Activated CD8-positive, alpha-beta T cell treated with anti-CD3 and anti-CD28 coated beads for 36 hours (primary cell): ENCODE data around the gene ZNF334. TPM values are rescaled to one million over a fixed set of nuclear protein-coding genes. Genes with fewer than 3 reads are reported as not detected.
A peak's percentile ranks its signal among the peaks of the same experiment; 100 is the strongest.

ENCODE experiments used
- ATAC-seq: fragments of 200-7000 bp; cut with Tn5 transposase; one replicate; pipeline ENCODE4 v1.10.0; 2021; ENCODE audit warnings: mild to moderate bottlenecking, moderate library complexity
- CTCF ChIA-PET: fragments of 350-600 bp; sonication (Branson Sonifier 250); formaldehyde crosslinking; loops from one replicate; lab custom pipeline; 2021; ENCODE audit warnings: antibody characterized with exemption; lab: Charles Lee
- POLR2A ChIA-PET: fragments of 350-600 bp; sonication (Branson Sonifier 250); formaldehyde crosslinking; loops from one replicate; lab custom pipeline; 2021; ENCODE audit warnings: antibody characterized with exemption; lab: Charles Lee
- DNase-seq: peaks from one replicate; pipeline ENCODE4 v3.0.0-alpha.2; 2020
- H3K27ac Mint-ChIP-seq: one replicate; pipeline ENCODE4 v1.8.0; 2021; ENCODE audit warnings: mild to moderate bottlenecking, mixed read lengths
- H3K27me3 Mint-ChIP-seq: one replicate; pipeline ENCODE4 v1.8.0; 2021; ENCODE audit warnings: mixed read lengths
- H3K36me3 Mint-ChIP-seq: one replicate; pipeline ENCODE4 v1.8.0; 2021; ENCODE audit warnings: low read depth, mixed read lengths
- H3K4me1 Mint-ChIP-seq: one replicate; pipeline ENCODE4 v1.8.0; 2021; ENCODE audit warnings: low read depth, mixed read lengths
- H3K4me3 Mint-ChIP-seq: one replicate; pipeline ENCODE4 v1.8.0; 2021; ENCODE audit warnings: mild to moderate bottlenecking, moderate library complexity, mixed read lengths
- H3K9me3 Mint-ChIP-seq: one replicate; pipeline ENCODE4 v1.8.0; 2021; ENCODE audit warnings: mixed read lengths
- intact Hi-C: fragments of 100-400 bp; cut with micrococcal nuclease; formaldehyde crosslinking; loops from one replicate; pipeline ENCODE4 v1.10.0; 2022
- total RNA-seq, 2 experiments: library from RNA; stranded (reverse); gene quantifications; one replicate each; pipeline ENCODE4 v1.2.3, GENCODE V29; 2021
- TF ChIP-seq, protein P1 (sequence below): fragments of 200-600 bp; IDR thresholded peaks from one replicate; pipeline ENCODE4 v1.8.0; 2022; ENCODE audit warnings: antibody characterized with exemption, mild to moderate bottlenecking

ZNF334 gene
- total RNA-seq, 2 experiments from 2014 or later: 4.2 to 4.4 TPM

DNA sequence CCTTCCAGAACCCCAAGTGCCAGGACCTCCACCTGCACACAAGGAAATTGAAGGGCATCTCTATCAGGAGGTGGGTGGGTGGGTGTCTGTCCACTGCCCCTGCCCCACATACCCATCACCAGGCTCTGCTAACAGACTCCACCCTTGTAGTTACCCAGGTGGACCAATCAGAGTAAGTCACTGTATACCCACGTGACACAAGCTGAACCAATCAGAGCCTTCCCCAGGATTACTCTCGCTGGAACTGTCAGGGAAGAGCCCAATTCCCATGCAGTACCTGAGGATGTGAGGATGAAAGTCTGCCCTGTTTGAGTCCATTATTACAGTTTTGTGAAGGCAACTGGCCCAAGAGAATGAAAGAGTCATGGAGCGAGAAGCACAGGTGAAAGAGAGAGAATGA is 32.9 kb upstream of the ZNF334 start:
- intact Hi-C loops: no loop called here
- ChIA-PET CTCF (no interaction called here), POLR2A (no interaction called here)
- no peak for DNase-seq
- Mint-ChIP-seq H3K27me3 (peaks cover 8% of the 10 kb centered on the region), H3K36me3 (no peaks in the 10 kb centered on the region), H3K9me3 (no peaks in the 10 kb centered on the region), H3K4me1 (peaks cover 24% of the 10 kb centered on the region), H3K27ac (no peak overlapping the region), H3K4me3 (no peak overlapping the region)
- no peak for ATAC-seq
- TF ChIP-seq, protein P1, sequence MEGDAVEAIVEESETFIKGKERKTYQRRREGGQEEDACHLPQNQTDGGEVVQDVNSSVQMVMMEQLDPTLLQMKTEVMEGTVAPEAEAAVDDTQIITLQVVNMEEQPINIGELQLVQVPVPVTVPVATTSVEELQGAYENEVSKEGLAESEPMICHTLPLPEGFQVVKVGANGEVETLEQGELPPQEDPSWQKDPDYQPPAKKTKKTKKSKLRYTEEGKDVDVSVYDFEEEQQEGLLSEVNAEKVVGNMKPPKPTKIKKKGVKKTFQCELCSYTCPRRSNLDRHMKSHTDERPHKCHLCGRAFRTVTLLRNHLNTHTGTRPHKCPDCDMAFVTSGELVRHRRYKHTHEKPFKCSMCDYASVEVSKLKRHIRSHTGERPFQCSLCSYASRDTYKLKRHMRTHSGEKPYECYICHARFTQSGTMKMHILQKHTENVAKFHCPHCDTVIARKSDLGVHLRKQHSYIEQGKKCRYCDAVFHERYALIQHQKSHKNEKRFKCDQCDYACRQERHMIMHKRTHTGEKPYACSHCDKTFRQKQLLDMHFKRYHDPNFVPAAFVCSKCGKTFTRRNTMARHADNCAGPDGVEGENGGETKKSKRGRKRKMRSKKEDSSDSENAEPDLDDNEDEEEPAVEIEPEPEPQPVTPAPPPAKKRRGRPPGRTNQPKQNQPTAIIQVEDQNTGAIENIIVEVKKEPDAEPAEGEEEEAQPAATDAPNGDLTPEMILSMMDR: no peak

DNA sequence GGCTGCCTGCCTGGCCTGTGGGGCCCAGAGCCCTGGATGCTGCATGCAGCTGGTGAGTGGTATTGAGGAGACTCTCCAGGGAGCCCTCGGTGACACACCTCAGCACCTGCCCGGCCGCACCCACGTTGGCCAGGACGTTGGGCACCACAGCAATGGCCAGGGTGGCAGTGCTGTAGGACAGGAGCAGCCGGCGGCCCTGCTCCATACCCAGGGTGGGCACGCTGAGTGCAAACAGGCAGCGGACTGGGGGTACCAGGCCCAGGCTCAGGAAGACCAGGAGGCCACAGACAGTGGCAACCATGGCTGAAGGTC is 32.4 kb upstream of the ZNF334 start:
- no peak for DNase-seq
- Mint-ChIP-seq H3K4me3 (no peak overlapping the region), H3K27me3 (peaks cover 10% of the 10 kb centered on the region), H3K27ac (peak overlapping the region; percentile 94), H3K36me3 (no peaks in the 10 kb centered on the region), H3K9me3 (no peaks in the 10 kb centered on the region), H3K4me1 (peaks cover 24% of the 10 kb centered on the region)
- TF ChIP-seq, protein P1: no peak
- CTCF ChIA-PET: interaction anchor here (1.1 to 2.1 kb wide), 3 partner anchors 10 to 139 kb away, joined by 3 to 11 read pairs (median 3); partner anchors contain the start of gene ELMO2
- ATAC-seq: no peak
- POLR2A ChIA-PET: no interaction called here
- intact Hi-C loops: no loop called here

DNA sequence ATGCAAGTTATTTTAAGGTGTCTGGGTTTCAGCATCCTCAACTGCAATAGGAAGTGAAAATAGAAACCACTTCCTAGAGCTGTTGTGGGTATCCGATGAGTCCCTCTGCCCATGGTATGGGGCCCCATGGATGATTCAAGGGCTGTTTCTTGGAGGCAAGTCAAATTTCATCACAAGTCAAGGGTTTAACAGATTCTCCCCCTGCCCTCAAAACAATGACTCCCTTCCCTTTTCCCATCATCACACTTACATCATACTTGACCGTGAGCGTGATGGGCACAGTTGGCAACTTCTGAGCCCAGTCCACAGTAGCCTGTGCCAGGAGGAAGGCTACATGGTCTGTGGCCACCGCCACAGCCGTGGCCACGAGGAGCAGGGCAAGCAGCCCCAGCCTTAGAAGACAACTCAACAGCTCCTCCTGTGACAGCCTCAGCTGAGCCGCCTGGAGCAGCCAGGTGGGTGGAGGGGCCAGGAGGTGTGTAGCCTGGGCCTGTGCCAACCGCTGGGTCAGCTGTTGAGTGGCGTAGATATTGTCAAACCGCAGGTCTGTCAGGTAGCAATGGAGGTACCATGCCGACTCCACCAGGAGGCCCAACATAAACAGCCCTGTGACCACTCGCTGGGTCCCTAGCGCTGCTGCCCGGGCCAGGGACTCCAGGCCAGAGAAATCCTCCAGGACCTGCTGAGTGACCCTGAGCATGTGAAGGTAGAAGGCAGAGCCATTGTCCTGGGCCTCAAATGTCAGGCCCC is 31.9 kb upstream of the ZNF334 start:
- Mint-ChIP-seq H3K9me3 (no peaks in the 10 kb centered on the region), H3K27ac (peak overlapping the region; percentile 94), H3K36me3 (no peaks in the 10 kb centered on the region), H3K4me3 (peak overlapping the region; percentile 32), H3K4me1 (peaks cover 20% of the 10 kb centered on the region), H3K27me3 (peaks cover 10% of the 10 kb centered on the region)
- ATAC-seq (peak; percentile 90), DNase-seq (peak; percentile 82)
- intact Hi-C loops: no loop called here
- POLR2A ChIA-PET: interaction anchor here (0.6 to 0.9 kb wide), 2 partner anchors 13 to 37 kb away, joined by 3 read pairs; no protein-coding TSS in a partner anchor
- CTCF ChIA-PET: interaction anchor here (1.0 to 2.1 kb wide), 12 partner anchors 10 to 143 kb away, joined by 3 to 13 read pairs (median 6); partner anchors contain the start of genes ELMO2 and TP53RK
- TF ChIP-seq, protein P1: no peak

DNA sequence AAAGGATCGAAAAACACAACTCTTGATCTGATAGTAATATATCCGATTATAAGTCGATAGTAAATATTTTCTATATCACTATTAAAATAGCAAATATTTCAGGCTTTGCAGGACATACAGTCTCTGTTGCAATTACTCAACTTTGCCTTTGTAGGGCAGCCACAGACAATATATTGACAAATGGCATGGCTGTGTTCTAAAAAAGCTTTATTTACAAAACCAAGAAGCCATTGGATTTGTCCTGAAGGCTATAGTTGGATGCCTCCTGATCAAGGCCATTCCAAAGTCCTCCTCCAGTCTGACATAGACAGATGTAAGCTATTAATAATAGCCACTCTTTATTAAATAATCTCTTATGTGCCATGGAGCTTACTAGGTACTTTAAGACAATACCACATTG is 31.2 kb upstream of the ZNF334 start:
- TF ChIP-seq, protein P1: peak; percentile 23
- no peak overlapping the region for H3K4me3 Mint-ChIP-seq

DNA sequence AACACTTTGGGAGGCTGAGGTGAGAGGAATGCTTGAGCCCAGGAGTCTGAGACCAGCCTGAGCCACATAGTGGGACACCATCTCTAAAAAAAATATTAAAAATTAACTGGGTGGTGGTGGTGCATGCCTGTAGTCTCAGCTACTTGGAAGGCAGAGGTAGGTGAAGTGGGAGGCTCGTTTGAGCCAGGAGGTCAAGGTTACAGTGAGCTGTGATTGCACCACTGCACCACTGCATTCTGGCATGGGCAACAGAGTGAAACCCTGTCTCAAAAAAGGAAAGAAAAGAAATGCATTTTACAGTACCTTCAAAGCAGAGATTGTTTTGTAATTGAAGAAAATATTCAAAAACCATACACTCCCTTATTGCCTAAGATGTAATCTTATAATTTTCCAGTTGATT is 30.6 kb upstream of the ZNF334 start:
- H3K4me1 Mint-ChIP-seq: peaks cover 18% of the 10 kb centered on the region
- no peak for DNase-seq
- TF ChIP-seq, protein P1: no peak
- no peaks in the 10 kb centered on the region for H3K9me3 Mint-ChIP-seq
- ChIA-PET POLR2A (interaction anchor here (0.7 to 0.9 kb wide), 2 partner anchors 11 to 38 kb away, joined by 3 to 4 read pairs; no protein-coding TSS in a partner anchor), CTCF (interaction anchor here (0.7 to 2.1 kb wide), 11 partner anchors 9 to 145 kb away, joined by 3 to 13 read pairs (median 7); partner anchors contain the start of gene TP53RK)
- H3K36me3 Mint-ChIP-seq: no peaks in the 10 kb centered on the region
- no peak overlapping the region for H3K4me3 Mint-ChIP-seq
- H3K27ac Mint-ChIP-seq: no peak overlapping the region
- intact Hi-C loops: no loop called here
- H3K27me3 Mint-ChIP-seq: peaks cover 11% of the 10 kb centered on the region
- no peak for ATAC-seq

More for the DNA sequence above, 31.2 kb upstream of the ZNF334 start:
- DNase-seq (no peak), ATAC-seq (no peak)
- Mint-ChIP-seq H3K9me3 (no peaks in the 10 kb centered on the region), H3K4me1 (peaks cover 18% of the 10 kb centered on the region), H3K27me3 (peaks cover 10% of the 10 kb centered on the region), H3K27ac (no peak overlapping the region), H3K36me3 (no peaks in the 10 kb centered on the region)
- CTCF ChIA-PET: interaction anchor here (0.7 to 2.1 kb wide), 14 partner anchors 8 to 144 kb away, joined by 3 to 13 read pairs (median 4); partner anchors contain the start of genes ELMO2 and TP53RK
- intact Hi-C loops: no loop called here
- POLR2A ChIA-PET: interaction anchor here (0.7 to 0.9 kb wide), 2 partner anchors 10 to 37 kb away, joined by 3 to 4 read pairs; no protein-coding TSS in a partner anchor
